ENCODE results near the gene RNF144B.

DNA sequence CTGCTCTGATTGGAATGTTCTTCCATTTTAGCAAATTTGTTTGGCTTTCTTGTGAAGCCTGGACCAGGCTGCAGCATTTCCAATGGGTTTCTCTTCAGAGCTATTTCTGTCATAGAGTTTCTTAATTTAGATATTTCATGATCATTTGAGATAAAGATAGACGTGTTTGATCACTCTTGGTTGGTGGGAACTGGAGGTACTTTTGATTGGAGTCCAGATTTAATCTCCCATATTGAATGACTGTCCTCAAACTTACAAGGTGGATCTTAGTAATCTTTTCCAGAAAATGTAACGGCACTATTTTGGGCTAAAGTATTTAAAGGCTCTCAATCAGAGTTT lies 29.2 kb downstream of the RNF144B start:
- TF ChIP-seq, protein P1, sequence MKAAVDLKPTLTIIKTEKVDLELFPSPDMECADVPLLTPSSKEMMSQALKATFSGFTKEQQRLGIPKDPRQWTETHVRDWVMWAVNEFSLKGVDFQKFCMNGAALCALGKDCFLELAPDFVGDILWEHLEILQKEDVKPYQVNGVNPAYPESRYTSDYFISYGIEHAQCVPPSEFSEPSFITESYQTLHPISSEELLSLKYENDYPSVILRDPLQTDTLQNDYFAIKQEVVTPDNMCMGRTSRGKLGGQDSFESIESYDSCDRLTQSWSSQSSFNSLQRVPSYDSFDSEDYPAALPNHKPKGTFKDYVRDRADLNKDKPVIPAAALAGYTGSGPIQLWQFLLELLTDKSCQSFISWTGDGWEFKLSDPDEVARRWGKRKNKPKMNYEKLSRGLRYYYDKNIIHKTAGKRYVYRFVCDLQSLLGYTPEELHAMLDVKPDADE (IDR thresholded peaks at IDR 0.05), result no peak
- TF ChIP-seq, protein P2, sequence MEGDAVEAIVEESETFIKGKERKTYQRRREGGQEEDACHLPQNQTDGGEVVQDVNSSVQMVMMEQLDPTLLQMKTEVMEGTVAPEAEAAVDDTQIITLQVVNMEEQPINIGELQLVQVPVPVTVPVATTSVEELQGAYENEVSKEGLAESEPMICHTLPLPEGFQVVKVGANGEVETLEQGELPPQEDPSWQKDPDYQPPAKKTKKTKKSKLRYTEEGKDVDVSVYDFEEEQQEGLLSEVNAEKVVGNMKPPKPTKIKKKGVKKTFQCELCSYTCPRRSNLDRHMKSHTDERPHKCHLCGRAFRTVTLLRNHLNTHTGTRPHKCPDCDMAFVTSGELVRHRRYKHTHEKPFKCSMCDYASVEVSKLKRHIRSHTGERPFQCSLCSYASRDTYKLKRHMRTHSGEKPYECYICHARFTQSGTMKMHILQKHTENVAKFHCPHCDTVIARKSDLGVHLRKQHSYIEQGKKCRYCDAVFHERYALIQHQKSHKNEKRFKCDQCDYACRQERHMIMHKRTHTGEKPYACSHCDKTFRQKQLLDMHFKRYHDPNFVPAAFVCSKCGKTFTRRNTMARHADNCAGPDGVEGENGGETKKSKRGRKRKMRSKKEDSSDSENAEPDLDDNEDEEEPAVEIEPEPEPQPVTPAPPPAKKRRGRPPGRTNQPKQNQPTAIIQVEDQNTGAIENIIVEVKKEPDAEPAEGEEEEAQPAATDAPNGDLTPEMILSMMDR (conservative IDR thresholded peaks at IDR 0.05; ENCODE audit: low read depth in 2 of 2), result no peak
- TF ChIP-seq JUNB (IDR thresholded peaks at IDR 0.05; ENCODE audit: unreplicated experiment), result no peak
- TF ChIP-seq EZH2 (IDR thresholded peaks at IDR 0.05; ENCODE audit: low read depth, unreplicated experiment), result no peak
